Stomach smooth muscle (tissue), 2 donors: ENCODE data around the gene MLLT3.

Experiments used
- H3K27ac ChIP-seq: one replicate; pipeline ENCODE4 v1.7.0; 2013; ENCODE audit warnings: mild to moderate bottlenecking, low read length, inconsistent platforms
- H3K27me3 ChIP-seq, 2 donors: one replicate each; pipeline ENCODE4 v1.7.0; 2013; ENCODE audit warnings: low read length in 2 of 2; ENCODE audit not compliant: insufficient read depth in 2 of 2, control insufficient read depth in 1 of 2
- H3K36me3 ChIP-seq, 2 donors: one replicate each; pipeline ENCODE4 v1.7.0; 2013; ENCODE audit warnings: low read length in 2 of 2; ENCODE audit not compliant: control insufficient read depth in 2 of 2, insufficient read depth in 2 of 2
- H3K4me1 ChIP-seq: one replicate; pipeline ENCODE4 v1.7.0; 2013; ENCODE audit warnings: low read length; ENCODE audit not compliant: control insufficient read depth, insufficient read depth
- H3K4me3 ChIP-seq, 2 donors: one replicate each; pipeline ENCODE4 v1.7.0; 2013; ENCODE audit warnings: low read length in 2 of 2
- H3K9ac ChIP-seq, 2 donors: one replicate each; pipeline ENCODE4 v1.7.0; 2013; ENCODE audit warnings: low read length in 2 of 2, mild to moderate bottlenecking in 1 of 2
- H3K9me3 ChIP-seq, 2 donors: one replicate each; pipeline ENCODE4 v1.7.0; 2013; ENCODE audit warnings: low read length in 2 of 2; ENCODE audit not compliant: control insufficient read depth in 2 of 2
- donor health status: healthy.
- donor health status: Pancreatic carcinoma.

The MLLT3 gene

DNA sequence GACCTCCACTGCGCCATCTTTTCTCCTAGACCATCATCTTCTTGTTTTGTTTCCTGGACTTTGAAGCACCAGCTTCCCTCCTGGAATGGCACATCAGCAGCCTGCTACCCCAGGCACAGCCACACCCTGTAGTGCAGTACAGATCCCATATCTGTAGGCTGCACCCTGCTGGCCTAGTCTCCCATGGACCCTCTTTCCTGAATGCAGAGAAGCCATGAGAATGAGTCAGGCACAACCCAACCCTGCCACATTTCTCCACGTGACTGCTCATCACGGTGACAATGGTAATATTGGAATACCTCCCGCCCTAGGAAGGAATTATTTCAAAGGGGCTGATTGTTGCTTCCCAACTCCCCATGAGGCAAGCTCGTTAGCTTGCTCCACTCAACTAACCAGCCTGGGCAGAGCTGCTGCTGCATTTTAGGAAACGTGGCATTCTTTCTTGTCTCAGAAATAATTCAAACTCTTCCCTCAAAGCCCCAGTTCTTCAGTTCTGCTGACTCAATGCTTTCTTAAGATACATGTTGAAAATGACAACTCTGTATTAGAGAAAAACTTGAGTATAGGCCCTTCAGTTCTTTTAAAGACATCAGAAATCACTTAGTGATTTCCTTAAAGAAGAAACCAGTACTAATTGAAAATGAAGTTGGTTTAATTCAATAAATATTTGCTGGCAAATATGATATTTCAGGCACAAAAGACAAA, 328.1 kb downstream of the MLLT3 start:
- H3K36me3 ChIP-seq, result no peaks in the 10 kb centered on the region
- no peak overlapping the region for H3K4me3 ChIP-seq
- no peak overlapping the region for H3K9ac ChIP-seq
- H3K9me3 ChIP-seq, result no peaks in the 10 kb centered on the region
- H3K27ac ChIP-seq, result no peak overlapping the region
- H3K4me1 ChIP-seq, result peaks cover 11% of the 10 kb centered on the region
- no peaks in the 10 kb centered on the region for H3K27me3 ChIP-seq

DNA sequence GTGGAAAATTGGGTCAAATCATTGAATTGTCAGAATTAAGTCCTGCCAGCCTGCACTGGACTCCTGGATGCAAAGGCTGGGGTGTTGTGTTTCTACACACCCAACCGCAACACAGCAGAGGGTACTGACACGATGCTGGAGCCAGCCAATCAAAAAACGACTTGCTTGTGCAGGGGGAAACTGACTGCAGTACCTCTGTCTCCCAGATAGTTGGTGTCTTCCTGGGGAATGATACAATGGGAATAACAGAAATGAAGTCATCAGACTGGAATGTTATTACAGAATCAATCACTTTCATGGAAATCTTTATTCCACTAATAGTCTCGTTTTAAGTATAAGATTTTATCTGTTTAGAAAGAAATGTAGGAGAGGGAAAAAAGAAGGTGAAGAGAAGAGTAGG, 330.3 kb downstream of the MLLT3 start:
- Histone ChIP-seq H3K27ac (no peak overlapping the region), H3K9ac (no peak overlapping the region), H3K4me1 (peaks cover 2% of the 10 kb centered on the region), H3K9me3 (peaks cover 2 to 3% of the 10 kb centered on the region in 2 donors), H3K27me3 (no peaks in the 10 kb centered on the region), H3K36me3 (no peaks in the 10 kb centered on the region), H3K4me3 (no peak overlapping the region)
